NCI-H2227 (cell line): ENCODE data around the gene RAB11A.

Experiments used
- DNase-seq: peaks from one replicate; lab custom pipeline; 2025; ENCODE audit not compliant: unreplicated experiment; lab: John Stamatoyannopoulos, UW

RAB11A gene

DNA sequence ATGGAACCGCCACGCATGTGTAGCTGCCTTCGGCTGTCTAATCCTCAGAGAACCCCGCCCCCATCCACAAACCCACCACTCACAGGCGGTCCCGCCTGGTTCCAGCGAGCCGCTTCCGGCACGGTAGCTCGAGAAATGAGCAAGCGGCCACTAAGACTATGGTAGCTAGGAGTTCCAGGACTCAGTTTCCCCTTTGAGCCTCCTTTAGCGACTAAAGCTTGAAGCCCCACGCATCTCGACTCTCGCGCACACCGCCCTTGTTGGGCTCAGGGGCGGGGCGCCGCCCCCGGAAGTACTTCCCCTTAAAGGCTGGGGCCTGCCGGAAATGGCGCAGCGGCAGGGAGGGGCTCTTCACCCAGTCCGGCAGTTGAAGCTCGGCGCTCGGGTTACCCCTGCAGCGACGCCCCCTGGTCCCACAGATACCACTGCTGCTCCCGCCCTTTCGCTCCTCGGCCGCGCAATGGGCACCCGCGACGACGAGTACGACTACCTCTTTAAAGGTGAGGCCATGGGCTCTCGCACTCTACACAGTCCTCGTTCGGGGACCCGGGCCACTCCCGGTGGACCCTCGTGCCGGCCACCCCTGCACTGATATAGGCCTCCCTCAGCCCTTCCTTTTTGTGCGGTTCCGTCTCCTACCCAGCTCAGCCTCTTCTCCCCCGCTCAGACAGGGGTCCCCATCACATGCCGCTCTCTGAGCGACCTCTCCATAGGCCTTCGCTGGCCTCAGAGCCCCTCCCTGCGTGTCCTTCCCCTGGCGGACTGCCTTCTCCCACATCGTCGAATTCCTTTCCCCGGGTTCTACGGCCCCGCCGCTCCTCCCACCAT lies at the start of gene RAB11A:
TSS of gene RAB11A (plus strand) at position 366 of the 828 bp plus-strand sequence. CDS start at position 461, 95 bp downstream.
- peak; percentile 92 for DNase-seq

DNA sequence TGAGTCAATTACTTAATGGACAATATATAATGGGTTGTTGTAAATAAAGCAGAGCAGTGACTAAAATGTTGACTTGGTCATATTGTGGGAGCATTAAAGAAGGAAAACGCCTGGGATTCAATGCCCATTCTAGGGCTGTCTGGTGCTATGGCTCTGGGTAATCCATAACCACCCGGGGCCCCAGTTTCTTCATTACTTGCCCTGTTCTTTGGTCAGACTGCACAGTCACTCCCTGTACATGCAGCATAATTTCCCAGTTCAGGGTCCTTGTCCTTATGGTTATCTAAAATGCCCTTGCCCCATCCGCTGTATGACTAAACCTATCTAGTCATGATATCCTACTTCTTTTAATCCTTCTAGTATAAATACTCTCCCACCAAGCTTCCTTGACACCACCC lies 49.7 kb upstream of the RAB11A start:
- no peak for DNase-seq

DNA sequence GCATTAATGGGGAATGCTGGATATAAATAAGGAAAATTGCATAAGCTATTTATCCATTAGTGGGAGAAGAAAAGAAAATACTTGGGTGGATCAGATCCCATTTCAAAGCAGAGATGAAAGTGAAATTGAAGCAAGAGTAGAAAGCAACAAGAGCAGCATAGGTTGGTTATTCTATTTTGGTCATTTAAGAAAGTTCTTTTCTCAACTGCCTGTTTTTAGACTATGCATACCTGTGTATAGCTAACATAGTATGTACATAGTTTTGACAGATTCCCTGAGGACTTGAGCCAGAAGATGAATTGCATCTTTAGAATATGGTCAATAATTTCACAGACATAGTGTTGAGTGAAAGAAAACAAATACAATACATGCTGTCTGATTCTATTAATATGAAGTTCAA lies 48.2 kb upstream of the RAB11A start:
- no peak for DNase-seq

DNA sequence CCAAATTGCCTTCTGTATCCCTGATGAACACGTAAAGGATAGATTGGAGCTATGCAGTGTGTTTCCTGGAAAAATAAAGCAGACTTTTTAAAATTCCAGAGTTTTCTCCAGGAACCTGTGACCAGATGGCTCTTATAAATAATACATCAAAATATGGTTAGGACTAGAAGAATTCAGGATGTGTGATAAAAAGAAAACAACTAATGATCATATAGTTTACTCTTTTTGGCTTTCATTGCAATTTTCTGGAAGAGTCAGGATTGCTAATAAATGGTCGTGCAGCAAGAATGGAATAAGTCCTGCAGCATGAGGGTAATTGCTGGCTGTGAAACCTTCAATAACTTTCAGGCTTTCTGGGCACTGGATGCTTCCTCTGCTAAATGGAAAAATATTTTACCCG lies 47.0 kb upstream of the RAB11A start:
- DNase-seq: no peak

DNA sequence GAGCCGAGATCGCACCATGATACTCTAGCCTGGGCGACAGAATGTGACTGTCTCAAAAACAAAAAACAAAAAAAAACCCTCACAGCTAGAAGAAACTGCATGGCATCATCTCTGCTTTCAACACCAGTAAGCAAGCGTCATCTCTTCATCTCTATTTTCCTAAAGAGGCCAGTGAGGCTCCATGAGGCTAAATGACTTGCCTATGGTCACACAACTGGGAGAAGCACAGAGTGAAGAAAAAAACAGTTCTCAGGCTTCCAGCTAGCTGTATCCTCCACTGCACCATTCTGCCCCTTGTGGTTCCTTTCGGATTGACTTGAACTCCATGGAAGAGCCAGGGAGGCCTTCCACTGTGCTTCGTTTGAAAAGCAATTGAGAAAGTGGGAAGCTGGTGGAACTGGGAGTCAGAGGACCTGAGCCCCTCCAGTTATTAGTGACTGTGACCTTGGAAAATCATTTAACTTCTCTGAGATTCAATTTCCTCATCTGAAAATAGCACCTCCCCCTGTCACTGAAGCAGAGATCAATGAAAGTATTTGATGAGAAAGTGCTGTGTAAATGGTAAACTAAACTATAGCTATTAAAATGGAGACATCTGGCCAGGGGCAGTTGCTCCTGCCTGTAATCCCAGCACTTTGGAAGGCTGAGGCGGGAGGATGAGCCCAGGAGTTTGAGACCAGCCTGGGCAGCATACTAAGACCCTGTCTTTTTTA lies 45.1 kb upstream of the RAB11A start:
- peak; percentile 64 for DNase-seq

DNA sequence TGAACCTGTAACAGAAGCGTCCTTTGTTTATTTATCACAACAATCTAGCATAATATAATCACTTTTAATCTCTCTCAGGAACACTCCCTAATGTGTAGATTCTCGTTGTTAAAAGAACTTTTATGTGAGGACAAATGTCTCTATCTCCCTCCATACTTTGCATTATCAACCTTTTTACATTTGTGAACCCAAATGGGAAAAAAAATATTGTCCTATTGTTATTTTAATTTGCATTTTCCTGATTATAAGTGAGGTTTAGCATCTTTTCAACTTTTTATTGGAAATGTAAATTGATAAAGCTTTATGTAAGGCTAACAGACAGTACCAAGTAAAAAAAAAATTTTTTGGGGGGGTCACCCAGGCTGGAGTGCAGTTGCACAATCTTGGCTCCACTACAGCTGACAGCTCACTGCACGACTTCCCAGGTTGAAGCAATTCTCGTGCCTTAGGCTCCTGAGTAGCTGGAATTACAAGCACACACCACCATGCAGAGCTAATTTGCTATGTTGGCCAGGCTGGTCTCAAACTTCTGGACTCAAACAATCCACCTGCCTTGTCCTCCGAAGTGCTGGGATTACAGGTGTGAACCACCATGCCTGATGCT lies 44.2 kb upstream of the RAB11A start:
- no peak for DNase-seq

DNA sequence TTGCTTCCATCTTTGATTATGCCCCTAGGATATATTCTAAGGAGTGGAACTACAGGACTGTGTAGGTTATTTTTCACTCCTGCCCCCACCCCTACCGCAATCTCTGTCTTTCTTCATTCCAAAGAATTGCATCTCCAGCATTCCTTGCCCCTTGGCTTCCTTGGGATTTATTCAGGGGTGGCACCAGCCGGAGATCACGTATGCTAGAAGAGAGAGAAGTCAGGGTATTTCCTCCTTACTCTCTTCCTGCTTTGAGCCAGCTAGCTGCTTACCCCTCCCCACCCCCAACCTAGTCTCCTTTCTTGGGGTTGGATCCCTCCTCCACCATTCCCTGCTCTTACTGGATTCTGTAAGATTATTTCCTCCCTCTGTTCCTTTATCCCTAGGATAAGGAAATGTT lies 42.2 kb upstream of the RAB11A start:
- no peak for DNase-seq

DNA sequence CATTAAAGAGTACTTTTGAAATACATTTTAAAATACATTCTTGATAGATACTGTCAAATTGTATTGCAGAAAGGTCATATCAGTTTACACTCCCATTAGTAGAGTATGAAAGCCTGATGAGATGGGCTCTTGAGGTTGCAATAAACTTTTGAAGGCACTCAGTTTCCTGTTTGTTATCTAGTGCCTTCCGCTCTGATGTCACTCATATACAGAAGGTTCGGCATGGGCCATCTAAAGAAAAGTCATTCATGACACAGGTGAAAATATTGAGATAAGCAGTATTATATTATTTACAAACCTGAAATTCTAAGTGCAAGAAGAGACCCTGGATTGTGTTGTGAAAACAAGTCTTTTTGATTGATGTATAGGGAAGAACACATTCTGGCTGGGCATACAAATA lies 40.7 kb upstream of the RAB11A start:
- no peak for DNase-seq

DNA sequence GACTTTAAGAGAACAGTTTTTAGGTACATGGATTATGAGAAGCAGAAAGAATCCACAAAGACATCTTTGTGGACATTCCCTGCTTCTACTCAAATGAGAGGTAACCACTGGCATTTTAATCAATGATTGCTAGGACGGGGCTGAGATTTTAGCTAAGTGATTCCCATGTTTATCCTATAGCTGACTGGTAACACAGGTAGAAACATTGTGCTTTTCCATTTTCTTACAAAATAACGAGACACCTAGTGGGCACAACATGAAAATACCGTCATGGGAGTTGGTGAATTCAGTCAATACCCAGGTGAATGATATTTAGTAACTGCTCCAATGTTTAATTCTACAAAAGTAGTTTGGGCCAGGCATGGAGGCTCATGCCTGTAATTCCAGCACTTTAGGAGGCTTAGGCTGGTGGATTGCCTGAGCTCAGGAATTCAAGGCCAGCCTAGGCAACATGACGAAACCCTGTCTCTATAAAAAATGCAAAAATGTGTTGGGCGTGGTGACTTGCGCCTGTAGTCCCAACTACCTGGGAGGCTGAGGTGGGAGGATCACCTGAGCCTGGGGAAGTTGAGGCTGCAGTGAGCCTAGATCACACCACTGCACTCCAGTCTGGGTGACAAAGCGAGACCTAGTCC lies 40.0 kb upstream of the RAB11A start:
- peak; percentile 30 for DNase-seq

DNA sequence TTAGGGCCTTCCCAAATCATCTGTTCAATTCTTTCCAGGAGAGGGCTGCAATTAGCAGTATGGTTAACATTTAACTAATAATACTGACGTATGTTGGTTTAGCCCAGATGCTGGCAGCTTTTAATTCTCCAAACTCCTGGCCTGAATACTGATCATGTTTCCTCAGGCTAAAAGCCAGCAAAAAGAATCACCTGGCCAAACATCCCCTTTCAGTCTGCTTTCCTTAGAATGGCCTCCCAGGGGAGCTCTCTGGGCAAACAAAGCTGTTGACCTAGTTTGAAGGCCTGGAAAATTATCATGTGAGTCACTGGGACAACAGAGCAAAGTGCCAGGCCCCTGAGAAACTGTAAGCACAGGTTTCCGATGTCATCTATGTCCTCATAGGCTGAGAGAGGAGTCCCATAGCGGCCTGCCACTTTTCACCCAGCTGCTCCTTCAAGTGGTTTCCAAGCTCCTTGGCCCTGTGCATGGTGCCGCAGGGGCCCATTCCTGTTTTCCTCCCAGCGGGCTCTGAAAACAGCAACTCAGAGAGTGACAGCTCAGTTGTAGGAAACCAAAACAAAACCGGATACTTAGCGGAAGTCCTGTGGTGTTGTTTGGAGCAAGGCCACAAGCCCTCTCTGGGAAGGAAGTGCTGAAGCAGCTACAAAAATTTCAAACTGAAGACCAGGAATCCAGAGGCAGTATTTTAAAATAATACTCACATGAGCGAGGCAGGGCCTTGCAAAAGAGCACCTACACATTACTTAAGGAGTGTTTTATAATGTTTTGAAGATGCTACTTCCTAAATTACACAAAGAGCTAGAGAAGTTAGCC lies 36.5 kb upstream of the RAB11A start:
- peak; percentile 60 for DNase-seq

DNA sequence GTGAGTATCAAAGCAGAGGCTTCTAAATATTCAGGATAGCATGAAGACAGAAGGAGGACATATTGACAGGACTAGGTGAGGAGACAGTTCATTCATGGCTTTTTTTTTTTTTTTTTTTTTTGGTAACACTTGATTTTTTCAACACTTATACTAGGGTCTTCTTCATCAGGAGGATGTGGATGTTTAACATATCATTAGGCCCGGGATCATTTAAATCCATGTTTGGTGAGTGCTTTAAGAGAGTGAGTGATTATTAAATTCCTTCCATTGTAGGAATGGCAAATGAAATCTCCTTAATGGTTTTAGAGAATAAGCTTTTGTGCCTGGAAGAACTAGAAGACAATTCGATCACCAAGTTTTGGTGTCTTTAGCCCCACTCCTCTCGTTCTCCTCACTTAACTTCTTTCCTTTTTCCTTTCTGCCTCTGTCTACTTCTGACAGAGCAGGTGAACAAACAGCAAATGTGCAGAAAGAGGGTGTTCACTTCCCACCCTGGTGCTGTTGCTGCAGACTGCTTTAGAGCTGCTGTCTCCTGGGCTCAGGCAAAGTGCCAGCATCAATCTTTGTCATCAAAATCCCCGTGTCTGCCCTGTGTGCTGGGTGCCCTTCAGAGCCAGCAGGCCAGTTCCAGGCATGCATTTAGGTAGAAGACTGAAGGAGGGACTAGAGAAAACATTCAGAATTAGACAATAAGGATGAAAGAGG lies 35.6 kb upstream of the RAB11A start:
- no peak for DNase-seq

DNA sequence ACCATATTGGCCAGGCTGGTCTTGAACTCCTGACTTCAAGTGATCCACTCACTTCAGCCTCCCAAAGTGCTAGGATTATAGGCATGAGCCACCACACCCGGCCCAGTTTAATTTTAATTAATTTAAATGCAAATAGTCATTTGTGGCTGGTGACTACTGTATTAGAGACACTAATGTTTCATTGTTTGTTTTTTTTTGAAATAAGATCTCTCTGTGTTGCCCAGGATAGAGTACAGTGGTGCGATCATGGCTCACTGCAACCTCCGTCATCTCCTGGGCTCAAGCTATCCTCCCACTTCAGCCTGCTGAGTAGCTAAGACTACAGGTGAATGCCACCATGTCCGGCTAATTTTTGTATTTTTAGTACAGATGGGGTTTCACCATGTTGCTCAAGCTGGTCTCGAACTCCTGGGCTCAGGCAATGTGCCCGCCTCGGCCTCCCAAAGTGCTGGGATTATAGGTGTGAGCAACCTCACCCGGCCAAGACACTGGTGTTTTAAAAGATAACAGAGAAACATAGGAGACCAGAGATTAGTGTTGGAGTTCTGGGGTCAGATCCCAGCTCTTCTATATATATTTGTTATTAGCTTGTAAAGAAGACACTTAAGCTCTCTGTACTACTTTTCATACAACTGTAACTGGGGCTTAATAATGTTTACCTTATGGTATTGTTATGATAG lies 34.5 kb upstream of the RAB11A start:
- no peak for DNase-seq

DNA sequence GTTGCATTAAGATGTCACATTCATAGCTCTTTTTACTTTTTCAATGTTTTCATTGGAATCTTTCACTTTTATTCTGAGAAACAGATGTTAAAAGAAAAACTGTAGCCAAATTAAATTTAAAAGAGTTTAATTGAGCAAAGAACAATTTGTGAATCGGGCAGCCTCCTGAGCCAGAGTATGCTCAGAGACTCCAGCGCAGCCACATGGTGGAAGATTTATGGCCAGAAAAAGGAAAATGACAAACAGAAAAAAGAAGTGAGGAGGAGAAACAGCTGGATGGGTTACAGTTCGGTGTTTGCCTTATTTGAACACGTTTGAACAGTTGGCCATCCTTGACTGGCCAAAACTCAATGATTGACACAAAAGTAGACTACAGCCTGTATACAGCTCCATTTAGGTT lies 33.8 kb upstream of the RAB11A start:
- DNase-seq: no peak

DNA sequence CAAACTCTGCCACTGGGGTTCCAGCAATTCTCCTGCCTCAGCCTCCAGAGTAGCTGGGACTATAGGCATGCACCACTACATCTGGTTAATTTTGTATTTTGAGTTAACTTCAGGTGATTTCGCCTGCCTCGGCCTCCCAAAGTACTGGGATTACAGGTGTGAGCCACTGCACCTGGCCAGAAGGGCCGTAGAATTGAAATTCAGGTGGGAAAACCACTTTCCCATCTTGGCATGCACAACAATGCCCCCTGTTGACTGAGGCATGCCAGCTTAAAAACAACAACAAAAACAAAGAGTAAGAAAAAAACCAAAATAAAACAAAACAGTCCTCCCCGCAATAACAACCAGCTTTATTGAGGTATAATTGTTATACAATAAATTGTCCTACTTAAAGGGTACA lies 32.6 kb upstream of the RAB11A start:
- DNase-seq: no peak

DNA sequence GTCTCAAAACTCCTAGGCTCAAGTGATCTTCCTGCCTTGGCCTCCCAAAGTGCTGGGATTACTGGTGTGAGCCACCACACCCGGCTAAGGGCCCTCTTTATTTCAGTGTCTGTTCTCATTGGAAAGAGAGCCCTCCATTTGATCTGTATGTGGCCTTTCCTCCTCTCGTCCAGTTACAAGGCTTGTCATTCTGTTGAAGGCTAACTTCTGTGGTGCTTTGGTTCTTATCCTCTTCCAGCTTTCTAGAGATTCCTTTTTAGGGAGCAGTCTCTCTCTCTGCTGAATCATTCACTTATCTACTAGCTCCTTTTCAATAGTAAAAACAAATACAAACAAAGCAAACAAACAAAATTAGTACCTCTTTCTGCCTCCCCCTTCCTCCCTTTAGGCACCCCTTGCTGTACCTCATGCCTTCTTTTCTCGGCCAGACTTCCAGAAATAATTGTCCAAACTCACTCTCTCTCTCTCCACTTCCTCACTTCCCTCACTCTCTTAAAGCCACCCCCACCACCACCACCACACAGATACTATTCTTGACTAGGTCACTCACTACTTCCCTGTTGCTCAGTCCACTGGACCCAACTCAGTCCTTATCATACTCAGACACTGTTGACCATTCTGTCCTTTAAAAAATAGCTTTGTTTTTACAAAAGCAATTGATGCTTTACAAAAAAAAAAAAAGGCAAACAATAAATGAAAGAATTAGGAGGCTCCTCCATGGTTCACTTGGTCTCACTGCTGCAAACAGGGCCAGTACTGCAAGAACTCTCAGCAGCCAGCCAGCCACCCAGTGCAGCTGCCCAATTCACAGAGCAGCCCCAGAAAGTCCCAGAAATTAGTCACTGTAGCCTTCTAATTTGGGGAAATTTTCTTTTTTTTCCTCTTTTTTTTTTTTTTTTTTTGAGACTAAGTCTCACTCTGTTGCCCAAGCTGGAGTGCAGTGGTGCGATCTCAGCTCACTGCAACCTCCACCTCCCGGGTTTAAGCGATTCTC lies 31.7 kb upstream of the RAB11A start:
- DNase-seq: no peak

DNA sequence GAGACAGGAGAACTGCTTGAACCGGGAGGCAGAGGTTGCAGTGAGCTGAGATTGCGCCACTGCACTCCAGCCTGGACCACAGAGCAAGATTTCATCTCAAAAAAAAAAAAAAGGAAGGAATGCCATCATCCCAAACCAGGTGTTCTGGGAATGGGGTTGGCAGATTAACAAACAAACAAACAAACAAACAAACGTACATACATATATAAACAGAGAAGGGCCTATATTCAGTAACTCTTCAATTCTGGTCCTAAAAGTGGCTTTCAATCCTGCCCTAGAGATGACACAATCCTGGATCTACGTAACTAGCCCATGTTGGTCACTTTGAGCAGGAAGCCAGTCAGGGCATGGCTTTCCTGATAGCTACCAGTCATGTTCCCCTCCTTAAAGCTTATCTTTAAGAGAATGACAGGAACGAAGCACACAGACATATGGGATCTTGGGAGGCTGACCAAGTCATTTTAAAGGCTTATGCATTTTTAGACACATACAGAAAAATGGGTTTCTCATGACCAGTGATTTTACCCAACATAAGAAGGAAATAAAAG lies 29.9 kb upstream of the RAB11A start:
- DNase-seq: no peak

DNA sequence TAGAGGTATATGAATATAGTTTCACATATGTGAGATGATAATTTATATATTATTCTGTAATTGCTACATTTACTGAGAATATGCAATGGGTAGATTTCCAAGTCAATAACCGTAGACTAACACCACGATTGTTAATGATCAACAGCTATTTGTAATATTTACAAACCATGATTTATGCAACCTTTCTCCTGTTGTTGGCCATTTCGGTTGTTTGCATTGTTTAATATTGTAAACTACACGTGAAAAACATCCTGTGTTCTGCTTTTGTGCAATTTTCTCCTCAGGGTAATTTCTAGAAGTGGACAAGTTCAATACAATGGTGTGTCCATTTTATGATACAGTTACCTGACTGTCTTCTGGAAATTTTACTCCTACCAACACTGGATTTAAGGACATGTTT lies 29.3 kb upstream of the RAB11A start:
- DNase-seq: no peak
